T47D (cell line): Measurements from ENCODE around the gene SEMA4D.
"Not testable (repeated sequence)": the region's sequence is repeated elsewhere in the genome, so short reads cannot be mapped to it uniquely, and the experiment has no call there.

ENCODE experiments used
- DNase-seq, 2 experiments: peaks; one replicate each; pipeline versions ENCODE4 v3.0.0 to v3.0.0-alpha.2; 2011 to 2012; ENCODE audit warnings: low read depth in 1 of 2, low spot score in 1 of 2
- JUND ChIP-seq: IDR thresholded peaks from 2 replicates; pipeline ENCODE4 v1.6.1; 2012; ENCODE audit warnings: low read depth
- in situ Hi-C: cut with HindIII; loops from 2 replicates; pipeline ENCODE4 v1.10.0; 2016; ENCODE audit warnings: low sequenced_read_pairs, low pct_unique_long_range_greater_than_20kb

SEMA4D gene

GRCh38 chr9:89480825-89481537 lies 16.9 kb downstream of the SEMA4D start:
- in situ Hi-C loops: no loop called here
- TF ChIP-seq JUND: no peak
- no peak for DNase-seq

DNA sequence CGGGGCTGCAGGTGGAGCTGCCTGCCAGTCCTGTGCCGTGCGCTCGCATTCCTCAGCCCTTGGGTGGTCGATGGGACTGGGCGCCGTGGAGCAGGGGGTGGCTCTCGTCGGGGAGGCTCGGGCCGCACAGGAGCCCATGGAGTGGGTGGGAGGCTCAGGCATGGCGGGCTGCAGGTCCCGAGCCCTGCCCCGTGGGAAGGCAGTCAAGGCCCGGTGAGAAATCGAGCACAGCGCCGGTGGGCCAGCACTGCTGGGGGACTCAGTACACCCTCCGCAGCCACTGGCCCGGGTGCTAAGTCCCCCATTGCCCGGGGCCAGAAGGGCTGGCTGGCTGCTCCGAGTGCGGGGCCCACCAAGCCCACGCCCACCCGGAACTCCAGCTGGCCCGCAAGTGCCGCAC lies 17.5 kb downstream of the SEMA4D start:
- in situ Hi-C loops, DNase-seq: not testable (repeated sequence)

DNA sequence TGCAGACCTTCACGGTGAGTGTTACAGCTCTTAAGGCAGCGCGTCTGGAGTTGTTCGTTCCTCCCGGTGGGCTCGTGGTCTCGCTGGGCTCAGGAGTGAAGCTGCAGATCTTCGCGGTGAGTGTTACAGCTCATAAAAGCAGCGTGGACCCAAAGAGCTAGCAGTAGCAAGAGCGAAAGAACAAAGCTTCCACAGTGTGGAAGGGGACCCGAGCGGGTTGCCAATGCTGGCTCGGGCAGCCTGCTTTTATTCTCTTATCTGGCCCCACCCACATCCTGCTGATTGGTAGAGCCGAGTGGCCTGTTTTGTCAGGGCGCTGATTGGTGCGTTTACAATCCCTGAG lies 18.3 kb downstream of the SEMA4D start:
- DNase-seq, in situ Hi-C loops: not testable (repeated sequence)

- in situ Hi-C loops: no loop called here
- DNase-seq: no peak
- no peak for TF ChIP-seq JUND
Measured at GRCh38 chr9:89478821-89479668, 18.9 kb downstream of the SEMA4D start.

DNA sequence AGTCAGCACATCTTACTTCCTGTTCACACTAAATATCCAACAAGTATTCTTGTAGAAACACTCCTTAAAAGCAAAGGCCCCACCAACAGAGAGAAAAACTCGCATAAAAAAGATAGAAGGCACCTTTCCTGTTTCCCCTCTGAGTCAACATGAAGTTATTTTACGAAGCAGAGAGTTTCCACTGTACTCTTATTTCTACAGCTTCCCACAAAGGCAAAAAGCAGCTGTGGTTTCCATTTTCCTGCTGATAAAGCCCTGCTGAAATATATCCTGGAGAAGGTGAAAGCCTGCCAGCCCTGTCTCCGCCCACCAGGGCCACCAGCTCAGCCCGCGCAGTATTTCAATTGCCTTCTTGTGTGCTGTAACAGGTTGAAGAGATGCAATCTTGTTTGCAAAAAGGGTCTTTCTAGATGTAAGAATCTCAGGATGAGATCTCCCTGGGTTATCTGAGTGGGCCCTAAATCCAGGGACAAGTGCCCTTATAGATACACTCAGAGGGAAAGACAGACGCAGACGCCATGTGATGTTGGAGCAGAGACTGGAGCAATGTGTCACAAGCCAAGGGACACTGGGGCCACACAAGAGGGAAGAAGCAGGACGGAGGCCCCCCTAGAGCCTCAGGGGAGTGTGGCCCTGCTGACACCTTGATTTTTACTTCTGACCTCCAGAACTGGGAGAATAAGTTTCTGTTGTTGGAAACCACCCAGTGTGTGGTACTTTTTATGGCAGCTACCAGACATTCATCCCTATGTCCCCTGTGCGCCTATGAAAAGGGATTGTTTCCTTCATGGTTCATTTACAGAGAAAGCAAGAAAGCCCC lies 19.9 kb downstream of the SEMA4D start:
- no peak for DNase-seq
- TF ChIP-seq JUND: no peak
- in situ Hi-C loops: no loop called here

GRCh38 chr9:89477384-89477783 lies 20.5 kb downstream of the SEMA4D start:
- no peak for DNase-seq
- in situ Hi-C loops: no loop called here
- TF ChIP-seq JUND: no peak

GRCh38 chr9:89476546-89476945 lies 21.4 kb downstream of the SEMA4D start:
- in situ Hi-C loops: no loop called here
- TF ChIP-seq JUND: no peak
- no peak for DNase-seq

DNA sequence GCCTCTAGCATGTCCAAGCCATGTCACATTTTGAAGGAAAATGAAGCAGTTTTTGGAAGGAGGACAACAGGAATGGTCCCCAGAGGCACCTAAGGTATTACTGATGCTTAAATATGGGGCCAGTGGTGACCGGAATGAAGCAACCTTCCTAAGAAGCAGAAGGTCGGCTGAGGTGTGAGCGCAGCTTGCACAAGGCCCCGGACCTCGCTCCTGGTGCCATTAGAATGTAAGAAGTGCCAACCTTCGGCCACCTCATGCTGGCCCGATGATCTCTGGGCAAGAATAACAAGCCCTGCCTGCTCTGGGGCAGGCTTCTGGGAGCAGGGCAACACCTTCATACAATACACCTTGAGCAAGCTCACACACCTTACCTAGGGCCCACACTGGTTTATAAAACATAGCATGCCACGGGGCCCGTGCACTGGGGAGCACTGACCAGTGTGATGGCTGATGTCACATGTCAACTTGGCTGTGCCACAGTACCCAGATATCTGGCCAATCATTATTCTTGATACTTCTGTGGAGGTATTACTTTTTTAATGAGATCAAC lies 21.9 kb downstream of the SEMA4D start:
- in situ Hi-C loops: no loop called here

DNA sequence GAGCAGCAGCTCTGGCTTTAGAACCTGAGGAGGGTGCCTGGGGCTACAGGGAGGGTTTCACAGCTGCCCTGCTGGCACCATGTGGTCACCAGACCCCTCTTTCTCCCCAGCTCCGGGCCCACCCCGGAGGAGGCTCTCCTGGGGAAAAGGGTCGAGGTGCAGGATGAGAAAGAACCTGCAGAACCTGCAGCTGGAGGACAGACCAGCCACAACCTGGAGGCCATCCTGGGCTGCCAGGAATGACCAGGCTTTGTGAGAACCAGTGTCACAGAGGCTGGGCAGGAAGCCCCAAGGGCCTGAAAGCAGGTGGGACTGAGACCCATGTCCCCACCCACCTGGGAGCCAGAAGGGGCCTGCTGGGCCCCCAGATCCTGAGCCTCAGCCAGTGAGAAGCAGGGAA lies 23.0 kb downstream of the SEMA4D start:
- DNase-seq: no peak
- in situ Hi-C loops: no loop called here
- TF ChIP-seq JUND: no peak

More for the DNA sequence above, 21.9 kb downstream of the SEMA4D start:
- no peak for TF ChIP-seq JUND
- DNase-seq: no peak

GRCh38 chr9:89473762-89474469 lies 24.0 kb downstream of the SEMA4D start:
- DNase-seq: peak in 1 of 2 experiments; percentile 12
- in situ Hi-C loops: no loop called here
- TF ChIP-seq JUND: no peak

DNA sequence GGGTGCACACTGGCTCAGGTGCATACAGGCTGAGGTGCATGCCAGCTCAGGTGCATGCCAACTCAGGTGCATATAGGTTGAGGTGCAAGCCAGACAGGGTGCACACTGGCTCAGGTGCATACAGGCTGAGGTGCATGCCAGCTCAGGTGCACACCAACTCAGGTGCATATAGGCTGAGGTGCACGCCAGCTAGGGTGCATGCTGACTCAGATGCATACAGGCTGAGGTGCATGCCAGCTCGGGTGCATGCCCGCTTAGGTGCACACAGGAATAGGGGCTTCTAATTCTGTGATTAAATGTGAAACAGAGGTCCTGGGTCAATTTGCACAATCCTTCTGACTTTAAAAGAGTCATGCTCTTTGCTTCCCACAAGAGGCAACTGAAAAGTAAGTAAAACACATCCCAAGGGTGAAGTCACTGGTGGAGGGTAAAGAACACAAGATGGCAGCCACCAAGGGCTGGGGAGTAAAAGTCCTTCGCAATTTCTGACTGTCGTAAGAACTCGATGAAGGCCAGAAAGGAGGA lies 26.1 kb downstream of the SEMA4D start:
- DNase-seq, in situ Hi-C loops: not testable (repeated sequence)

DNA sequence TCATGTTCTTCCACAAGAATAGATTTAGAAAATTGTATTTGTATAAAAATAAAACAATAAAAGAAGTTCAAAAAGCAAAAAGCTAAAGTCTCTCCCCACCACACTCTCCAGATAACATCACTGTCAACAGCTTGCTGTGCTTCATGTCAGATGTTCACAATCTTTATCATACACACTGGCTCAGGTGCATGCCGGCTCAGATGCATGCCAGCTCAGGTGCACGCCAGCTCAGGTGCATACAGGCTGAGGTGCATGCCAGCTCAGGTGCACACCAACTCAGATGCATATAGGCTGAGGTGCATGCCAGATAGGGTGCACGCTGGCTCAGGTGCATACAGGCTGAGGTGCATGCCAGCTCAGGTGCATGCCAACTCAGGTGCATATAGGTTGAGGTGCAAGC lies 26.5 kb downstream of the SEMA4D start:
- no peak for DNase-seq
- no peak for TF ChIP-seq JUND
- in situ Hi-C loops: no loop called here
